ENCODE data around the gene IL1RL2.
A peak's percentile ranks its signal among the peaks of the same experiment; 100 is the strongest.

The IL1RL2 gene

GRCh38 chr2:102194609-102195268 lies 7.9 kb downstream of the IL1RL2 start:
- no peak for DNase-seq

GRCh38 chr2:102197389-102198137 lies 10.7 kb downstream of the IL1RL2 start:
- no peak for DNase-seq

GRCh38 chr2:102200539-102200938 lies 13.7 kb downstream of the IL1RL2 start:
- DNase-seq, result no peak

GRCh38 chr2:102204638-102205037 lies 17.8 kb downstream of the IL1RL2 start:
- DNase-seq, result no peak

GRCh38 chr2:102206666-102207341 lies 20.0 kb downstream of the IL1RL2 start:
- DNase-seq, result peak in 1 of 14 donors; percentile 44

GRCh38 chr2:102208774-102209173 lies 22.0 kb downstream of the IL1RL2 start:
- DNase-seq, result no peak

GRCh38 chr2:102209474-102209873 lies 22.7 kb downstream of the IL1RL2 start:
- no peak for DNase-seq

GRCh38 chr2:102217032-102217431 lies 30.2 kb downstream of the IL1RL2 start:
- DNase-seq, result no peak

GRCh38 chr2:102224824-102225739 lies 38.3 kb downstream of the IL1RL2 start:
- no peak for DNase-seq

- no peak for DNase-seq
Measured at GRCh38 chr2:102226171-102226570, 39.3 kb downstream of the IL1RL2 start.

GRCh38 chr2:102226612-102227391 lies 40.0 kb downstream of the IL1RL2 start:
- DNase-seq, result peak in 7 of 14 donors; percentile 10 to 44 (median 27)

GRCh38 chr2:102229141-102229769 lies 42.4 kb downstream of the IL1RL2 start:
- no peak for DNase-seq

- no peak for DNase-seq
Measured at GRCh38 chr2:102230410-102230909, 43.6 kb downstream of the IL1RL2 start.

GRCh38 chr2:102233132-102233884 lies 46.5 kb downstream of the IL1RL2 start:
- DNase-seq, result no peak

GRCh38 chr2:102235042-102235473 lies 48.2 kb downstream of the IL1RL2 start:
- DNase-seq, result no peak

GRCh38 chr2:102235491-102235890 lies 48.7 kb downstream of the IL1RL2 start:
- DNase-seq, result no peak

- no peak for DNase-seq
Measured at GRCh38 chr2:102236132-102236531, 49.3 kb downstream of the IL1RL2 start.

- DNase-seq, result no peak
Measured at GRCh38 chr2:102237176-102237575, 50.4 kb downstream of the IL1RL2 start.

- DNase-seq, result no peak
Measured at GRCh38 chr2:102238039-102238756, 51.4 kb downstream of the IL1RL2 start.
